IPS DF 6.9 (cell line): ENCODE measurements around the gene TAOK1.

Experiments used
- DNase-seq: peaks from one replicate; pipeline ENCODE4 v3.0.0-alpha.2; 2013; ENCODE audit warnings: low read depth, low spot score
- H3K27ac ChIP-seq: one replicate; pipeline ENCODE4 v1.5.1; 2013; ENCODE audit warnings: low read length, control low read depth
- H3K27me3 ChIP-seq: 2 replicates; pipeline ENCODE4 v1.6.1; 2013; ENCODE audit warnings: mild to moderate bottlenecking, low read length; ENCODE audit not compliant: control insufficient read depth, insufficient read depth
- H3K36me3 ChIP-seq: 2 replicates; pipeline ENCODE4 v1.6.1; 2013; ENCODE audit warnings: low read length; ENCODE audit not compliant: control insufficient read depth, insufficient read depth
- H3K4me1 ChIP-seq: 2 replicates; pipeline ENCODE4 v1.6.1; 2013; ENCODE audit warnings: low read length; ENCODE audit not compliant: control insufficient read depth, insufficient read depth
- H3K4me3 ChIP-seq: 2 replicates; pipeline ENCODE4 v1.5.1; 2013; ENCODE audit warnings: mild to moderate bottlenecking, low read length
- H3K9me3 ChIP-seq: 2 replicates; pipeline ENCODE4 v1.6.1; 2013; ENCODE audit warnings: low read length, inconsistent platforms; ENCODE audit not compliant: control insufficient read depth, insufficient read depth
- WGBS: extraction: QIAGEN DNeasy Blood & Tissue Kit; methylation state at CpG from one replicate; pipeline ENCODE4 v1.1.7; 2013; ENCODE audit warnings: mixed read lengths, missing lambda C conversion rate; ENCODE audit not compliant: insufficient read length, insufficient coverage; 5-methylcytosine and 5-hydroxymethylcytosine counted together

Gene TAOK1

GRCh38 chr17:29357232-29357631, 32.9 kb upstream of the TAOK1 start:
- 100% methylated on average over 1 of the region's 2 CpGs for WGBS
- H3K4me3 ChIP-seq, result no peak overlapping the region
- no peak overlapping the region for H3K27ac ChIP-seq

DNA sequence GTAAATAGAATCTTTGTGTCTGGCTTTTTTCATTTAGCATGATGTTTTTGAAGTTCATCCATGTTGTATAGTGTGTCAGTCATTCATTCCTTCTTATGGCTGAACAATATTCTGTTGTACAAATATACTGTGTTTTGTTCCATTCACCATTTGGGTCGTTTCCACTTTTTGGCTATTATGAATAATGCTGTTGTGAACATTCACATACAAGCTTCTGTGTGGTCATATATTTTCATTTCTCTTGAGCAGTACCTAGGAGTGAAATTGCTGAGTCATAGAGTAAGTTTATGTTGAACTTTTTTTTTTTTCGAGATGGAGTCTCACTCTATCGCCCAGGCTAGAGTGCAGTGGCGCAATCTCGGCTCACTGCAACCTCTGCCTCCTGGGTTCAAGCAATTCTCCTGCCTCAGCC, 32.3 kb upstream of the TAOK1 start:
- H3K27me3 ChIP-seq, result no peaks in the 10 kb centered on the region
- H3K36me3 ChIP-seq, result no peaks in the 10 kb centered on the region
- no peaks in the 10 kb centered on the region for H3K4me1 ChIP-seq
- WGBS, result no CpG with 5 or more reads among the region's 5 CpGs
- no peak overlapping the region for H3K27ac ChIP-seq
- no peak overlapping the region for H3K4me3 ChIP-seq
- DNase-seq, result no peak
- no peaks in the 10 kb centered on the region for H3K9me3 ChIP-seq

More at GRCh38 chr17:29357232-29357631, 32.9 kb upstream of the TAOK1 start:
- no peak for DNase-seq
- no peaks in the 10 kb centered on the region for H3K9me3 ChIP-seq
- no peaks in the 10 kb centered on the region for H3K4me1 ChIP-seq
- H3K27me3 ChIP-seq, result no peaks in the 10 kb centered on the region
- no peaks in the 10 kb centered on the region for H3K36me3 ChIP-seq

- Histone ChIP-seq H3K4me3 (no peak overlapping the region), H3K36me3 (no peaks in the 10 kb centered on the region), H3K4me1 (no peaks in the 10 kb centered on the region), H3K9me3 (no peaks in the 10 kb centered on the region), H3K27ac (no peak overlapping the region), H3K27me3 (no peaks in the 10 kb centered on the region)
- no peak for DNase-seq
- no CpG with 5 or more reads among the region's 1 CpG for WGBS
These were observed 31.7 kb upstream of the TAOK1 start for GRCh38 chr17:29358416-29358815.

GRCh38 chr17:29359777-29360176, 30.4 kb upstream of the TAOK1 start:
- no CpG with 5 or more reads among the region's 3 CpGs for WGBS

GRCh38 chr17:29363716-29364115, 26.4 kb upstream of the TAOK1 start:
- no CpG with 5 or more reads among the region's 2 CpGs for WGBS
- no peak for DNase-seq
- H3K4me1 ChIP-seq, result no peaks in the 10 kb centered on the region
- H3K4me3 ChIP-seq, result no peak overlapping the region
- H3K9me3 ChIP-seq, result no peaks in the 10 kb centered on the region
- H3K36me3 ChIP-seq, result no peaks in the 10 kb centered on the region
- H3K27me3 ChIP-seq, result no peaks in the 10 kb centered on the region
- no peak overlapping the region for H3K27ac ChIP-seq

More at GRCh38 chr17:29359777-29360176, 30.4 kb upstream of the TAOK1 start:
- H3K4me3 ChIP-seq, result no peak overlapping the region
- H3K9me3 ChIP-seq, result no peaks in the 10 kb centered on the region
- no peaks in the 10 kb centered on the region for H3K36me3 ChIP-seq
- H3K27me3 ChIP-seq, result no peaks in the 10 kb centered on the region
- no peak overlapping the region for H3K27ac ChIP-seq
- DNase-seq, result no peak
- H3K4me1 ChIP-seq, result no peaks in the 10 kb centered on the region

GRCh38 chr17:29364691-29365090, 25.5 kb upstream of the TAOK1 start:
- WGBS, result no CpG with 5 or more reads among the region's 4 CpGs
- Histone ChIP-seq H3K36me3 (no peaks in the 10 kb centered on the region), H3K9me3 (no peaks in the 10 kb centered on the region), H3K27ac (no peak overlapping the region), H3K4me1 (no peaks in the 10 kb centered on the region), H3K4me3 (no peak overlapping the region), H3K27me3 (no peaks in the 10 kb centered on the region)
- no peak for DNase-seq

- no peaks in the 10 kb centered on the region for H3K9me3 ChIP-seq
- no peak overlapping the region for H3K4me3 ChIP-seq
- H3K4me1 ChIP-seq, result no peaks in the 10 kb centered on the region; the same call in 1 of the 2 replicates
- H3K27me3 ChIP-seq, result no peaks in the 10 kb centered on the region
- DNase-seq, result no peak
- H3K27ac ChIP-seq, result no peak overlapping the region
- no peaks in the 10 kb centered on the region for H3K36me3 ChIP-seq
These were observed 22.0 kb upstream of the TAOK1 start for GRCh38 chr17:29368161-29368560.

DNA sequence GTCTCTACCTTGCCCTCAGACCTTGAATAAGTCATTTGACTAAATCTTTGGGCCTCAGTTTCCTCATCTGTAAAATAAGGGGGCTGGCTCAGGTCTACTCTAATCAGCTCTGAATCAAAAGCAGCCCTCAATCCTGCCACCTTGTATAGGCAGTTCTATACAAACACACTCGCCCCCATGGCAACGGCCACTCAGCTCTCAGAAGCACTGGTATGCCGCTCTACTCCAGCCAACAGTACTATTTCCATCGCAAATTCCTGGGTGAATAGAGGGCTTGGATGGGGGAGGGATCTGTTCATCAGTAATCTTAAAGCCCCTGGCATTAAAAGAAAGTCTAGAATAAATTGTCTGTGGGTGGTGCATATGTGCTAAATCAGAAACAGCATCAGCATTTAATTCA, 21.2 kb upstream of the TAOK1 start:
- no peaks in the 10 kb centered on the region; the same call in 1 of the 2 replicates for H3K4me1 ChIP-seq
- no peak for DNase-seq
- H3K27ac ChIP-seq, result no peak overlapping the region
- no peaks in the 10 kb centered on the region for H3K9me3 ChIP-seq
- H3K36me3 ChIP-seq, result no peaks in the 10 kb centered on the region
- WGBS, result no CpG with 5 or more reads among the region's 4 CpGs
- H3K27me3 ChIP-seq, result no peaks in the 10 kb centered on the region
- H3K4me3 ChIP-seq, result no peak overlapping the region

DNA sequence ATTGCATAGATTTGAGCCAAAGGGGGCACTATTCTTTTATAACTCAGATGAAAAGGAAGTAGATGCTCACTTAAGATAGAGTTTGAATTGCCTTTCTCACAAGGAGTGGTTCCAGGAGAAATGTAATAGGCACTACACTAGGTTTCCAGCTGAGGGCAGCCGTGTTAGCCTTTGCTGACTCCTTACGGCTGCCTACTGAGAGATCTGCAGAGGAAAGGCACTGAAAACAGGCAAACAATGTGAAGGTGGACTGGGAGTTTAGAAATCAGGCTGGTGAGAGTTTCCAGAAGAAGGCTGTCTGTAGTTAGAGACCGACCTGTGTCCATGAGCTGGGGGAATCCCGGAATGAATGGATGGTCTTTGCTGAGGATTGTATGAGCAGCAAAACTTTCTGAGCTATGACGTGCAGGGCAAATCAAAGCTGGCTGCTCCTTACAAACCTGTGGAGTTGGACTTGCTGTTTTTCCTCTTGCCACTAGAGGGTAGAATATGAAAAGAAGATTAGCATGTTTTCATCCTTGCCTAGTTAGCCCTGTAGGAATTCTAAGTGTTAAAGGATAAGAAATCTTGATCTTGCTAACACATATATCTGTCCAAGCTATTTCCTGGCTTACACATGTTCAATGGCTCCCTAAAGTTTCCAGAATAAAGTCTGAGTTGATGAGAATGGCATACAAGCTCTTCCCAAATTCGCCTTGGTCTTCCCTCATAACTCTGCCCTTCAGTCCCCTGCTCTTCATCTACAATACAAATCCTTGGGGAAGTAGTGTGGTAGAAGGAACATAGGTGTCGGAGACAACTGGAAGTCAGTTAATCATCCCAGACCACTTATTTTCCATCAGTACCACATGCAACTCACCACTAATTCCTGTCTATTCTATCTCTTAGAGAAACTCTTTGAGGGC, 20.1 kb upstream of the TAOK1 start:
- H3K4me3 ChIP-seq, result no peak overlapping the region

DNA sequence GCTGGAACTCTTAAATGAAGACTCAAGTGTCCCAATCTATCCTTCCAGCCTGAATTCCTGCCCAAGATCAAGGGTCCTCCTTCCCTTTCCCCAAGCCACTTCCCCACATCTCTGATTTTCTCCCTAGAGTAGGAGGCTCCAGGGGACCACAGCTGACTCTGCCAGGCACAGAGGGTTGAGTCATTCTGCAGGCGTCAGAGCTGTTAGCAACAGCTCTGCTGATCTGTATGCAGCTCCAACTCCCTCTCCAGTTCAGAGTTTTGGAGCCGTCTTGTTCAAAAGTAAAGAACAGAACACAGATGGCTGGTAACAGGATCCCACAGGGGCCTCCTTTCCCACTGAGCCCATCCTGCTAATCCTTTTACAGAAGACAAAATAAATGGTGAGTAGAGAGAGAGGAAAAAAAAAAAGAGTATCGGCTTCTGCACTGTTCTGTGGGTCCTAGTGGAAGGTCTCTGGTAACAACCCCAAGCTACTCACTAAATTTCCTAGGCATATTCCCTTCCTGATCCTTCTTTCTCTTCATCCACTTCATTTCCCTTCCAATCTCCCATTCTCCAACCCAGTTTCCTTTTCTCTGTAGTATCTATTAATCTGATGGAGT, 13.4 kb upstream of the TAOK1 start:
- no CpG with 5 or more reads among the region's 3 CpGs for WGBS
- no peak overlapping the region for H3K4me3 ChIP-seq
- H3K27ac ChIP-seq, result no peak overlapping the region
- no peaks in the 10 kb centered on the region for H3K4me1 ChIP-seq
- H3K27me3 ChIP-seq, result no peaks in the 10 kb centered on the region
- H3K36me3 ChIP-seq, result no peaks in the 10 kb centered on the region
- H3K9me3 ChIP-seq, result no peaks in the 10 kb centered on the region
- DNase-seq, result no peak

More for the DNA sequence above, 20.1 kb upstream of the TAOK1 start:
- Histone ChIP-seq H3K9me3 (no peaks in the 10 kb centered on the region), H3K27me3 (no peaks in the 10 kb centered on the region), H3K27ac (no peak overlapping the region), H3K4me1 (no peaks in the 10 kb centered on the region; the same call in 1 of the 2 replicates), H3K36me3 (no peaks in the 10 kb centered on the region)
- peak; percentile 77 for DNase-seq
- no CpG with 5 or more reads among the region's 7 CpGs for WGBS
